WTC11 (cell line): Measurements from ENCODE around the gene PLEKHB1.

ENCODE experiments used
- CREB1 ChIP-seq: sonication (generic); formaldehyde crosslinking; IDR thresholded peaks from 2 replicates; pipeline ENCODE4 v1.8.0; 2023; ENCODE audit warnings: mild to moderate bottlenecking, missing genetic modification reagents
- CTCF ChIP-seq: fragments of 200-600 bp; IDR thresholded peaks from 2 replicates; pipeline ENCODE4 v1.8.0; 2022; ENCODE audit warnings: antibody characterized with exemption
- ESRRA ChIP-seq: sonication (generic); formaldehyde crosslinking; IDR thresholded peaks from 2 replicates; pipeline ENCODE4 v1.8.1; 2022; ENCODE audit warnings: mild to moderate bottlenecking, missing genetic modification reagents, borderline replicate concordance
- FOXJ3 ChIP-seq: sonication (generic); formaldehyde crosslinking; IDR thresholded peaks from 2 replicates; pipeline ENCODE4 v1.9.0; 2021; ENCODE audit warnings: missing genetic modification reagents, mild to moderate bottlenecking, borderline replicate concordance
- HMGA2 ChIP-seq: fragments of 250-450 bp; sonication (Bioruptor Pico); IDR thresholded peaks from 2 replicates; pipeline ENCODE4 v1.4.0; 2021; ENCODE audit warnings: mild to moderate bottlenecking, moderate library complexity
- KAT7 ChIP-seq: sonication (generic); formaldehyde crosslinking; IDR thresholded peaks from 2 replicates; pipeline ENCODE4 v1.8.1; 2023; ENCODE audit warnings: missing genetic modification reagents, mild to moderate bottlenecking, borderline replicate concordance
- NFATC4 ChIP-seq: fragments of 250-450 bp; sonication (Bioruptor Pico); IDR thresholded peaks from 2 replicates; pipeline ENCODE4 v1.9.0; 2021; ENCODE audit warnings: mild to moderate bottlenecking
- NR2C2 ChIP-seq: sonication (generic); formaldehyde crosslinking; IDR thresholded peaks from 2 replicates; pipeline ENCODE4 v1.8.0; 2022; ENCODE audit warnings: mild to moderate bottlenecking, missing genetic modification reagents
- TEAD1 ChIP-seq: sonication (generic); formaldehyde crosslinking; IDR thresholded peaks from 2 replicates; pipeline ENCODE4 v1.8.0; 2022; ENCODE audit warnings: mild to moderate bottlenecking, missing genetic modification reagents
- TEAD4 ChIP-seq: sonication (generic); formaldehyde crosslinking; IDR thresholded peaks from 2 replicates; pipeline ENCODE4 v1.8.0; 2022; ENCODE audit warnings: mild to moderate bottlenecking, missing genetic modification reagents
- TF ChIP-seq, protein P1 (sequence below): sonication (generic); formaldehyde crosslinking; IDR thresholded peaks from 2 replicates; pipeline ENCODE4 v1.8.0; 2022; ENCODE audit warnings: mild to moderate bottlenecking, missing genetic modification reagents
- TF ChIP-seq, protein P2 (sequence below): sonication (generic); formaldehyde crosslinking; IDR thresholded peaks from 2 replicates; pipeline ENCODE4 v1.8.0; 2023; ENCODE audit warnings: mild to moderate bottlenecking, missing genetic modification reagents
- TF ChIP-seq, protein P3 (sequence below): sonication (generic); formaldehyde crosslinking; IDR thresholded peaks from 2 replicates; pipeline ENCODE4 v1.8.1; 2023; ENCODE audit warnings: mild to moderate bottlenecking, missing genetic modification reagents, moderate library complexity
- TF ChIP-seq, protein P4 (sequence below): sonication (generic); formaldehyde crosslinking; IDR thresholded peaks from 2 replicates; pipeline ENCODE4 v1.8.1; 2023; ENCODE audit warnings: mild to moderate bottlenecking, missing genetic modification reagents

DNA sequence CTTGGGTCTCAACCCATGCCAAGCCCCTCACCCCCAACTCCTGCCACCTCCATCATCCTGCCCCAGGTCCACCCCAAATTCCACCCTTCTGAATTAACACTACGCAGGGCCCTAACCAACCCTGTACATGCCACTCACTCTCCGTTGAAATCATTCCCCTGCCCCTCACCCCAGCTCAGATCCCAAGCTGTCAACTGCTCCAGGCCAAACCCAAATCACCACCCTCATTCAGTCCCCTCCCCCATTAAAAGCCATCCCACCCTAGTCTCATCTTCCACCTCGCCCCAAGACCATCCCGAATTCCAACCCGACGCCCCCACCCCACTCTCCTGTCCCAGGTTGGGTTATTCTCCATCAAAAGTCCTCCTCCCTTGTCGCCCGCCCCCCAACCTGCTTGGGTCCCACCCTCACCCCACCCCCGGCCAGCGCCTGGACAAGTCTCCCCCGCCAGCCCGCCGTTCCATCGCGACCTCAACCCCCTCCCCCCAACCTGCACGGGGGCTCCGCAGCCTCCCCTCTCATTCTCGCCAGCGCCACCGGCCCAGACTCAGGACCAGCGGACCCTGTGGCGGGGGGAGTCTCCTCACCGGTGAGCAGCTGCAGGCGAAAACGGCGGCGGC lies 48.9 kb upstream of the PLEKHB1 start:
- no peak for TF ChIP-seq FOXJ3 (CRISPR knock-in tag)
- no peak for TF ChIP-seq TEAD1 (CRISPR knock-in tag)
- no peak for TF ChIP-seq CTCF
- TF ChIP-seq, protein P1, sequence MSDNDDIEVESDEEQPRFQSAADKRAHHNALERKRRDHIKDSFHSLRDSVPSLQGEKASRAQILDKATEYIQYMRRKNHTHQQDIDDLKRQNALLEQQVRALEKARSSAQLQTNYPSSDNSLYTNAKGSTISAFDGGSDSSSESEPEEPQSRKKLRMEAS: no peak
- TF ChIP-seq, protein P2, sequence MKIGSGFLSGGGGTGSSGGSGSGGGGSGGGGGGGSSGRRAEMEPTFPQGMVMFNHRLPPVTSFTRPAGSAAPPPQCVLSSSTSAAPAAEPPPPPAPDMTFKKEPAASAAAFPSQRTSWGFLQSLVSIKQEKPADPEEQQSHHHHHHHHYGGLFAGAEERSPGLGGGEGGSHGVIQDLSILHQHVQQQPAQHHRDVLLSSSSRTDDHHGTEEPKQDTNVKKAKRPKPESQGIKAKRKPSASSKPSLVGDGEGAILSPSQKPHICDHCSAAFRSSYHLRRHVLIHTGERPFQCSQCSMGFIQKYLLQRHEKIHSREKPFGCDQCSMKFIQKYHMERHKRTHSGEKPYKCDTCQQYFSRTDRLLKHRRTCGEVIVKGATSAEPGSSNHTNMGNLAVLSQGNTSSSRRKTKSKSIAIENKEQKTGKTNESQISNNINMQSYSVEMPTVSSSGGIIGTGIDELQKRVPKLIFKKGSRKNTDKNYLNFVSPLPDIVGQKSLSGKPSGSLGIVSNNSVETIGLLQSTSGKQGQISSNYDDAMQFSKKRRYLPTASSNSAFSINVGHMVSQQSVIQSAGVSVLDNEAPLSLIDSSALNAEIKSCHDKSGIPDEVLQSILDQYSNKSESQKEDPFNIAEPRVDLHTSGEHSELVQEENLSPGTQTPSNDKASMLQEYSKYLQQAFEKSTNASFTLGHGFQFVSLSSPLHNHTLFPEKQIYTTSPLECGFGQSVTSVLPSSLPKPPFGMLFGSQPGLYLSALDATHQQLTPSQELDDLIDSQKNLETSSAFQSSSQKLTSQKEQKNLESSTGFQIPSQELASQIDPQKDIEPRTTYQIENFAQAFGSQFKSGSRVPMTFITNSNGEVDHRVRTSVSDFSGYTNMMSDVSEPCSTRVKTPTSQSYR: no peak
- no peak for TF ChIP-seq TEAD4 (CRISPR knock-in tag)
- TF ChIP-seq HMGA2 (CRISPR knock-in tag): no peak
- TF ChIP-seq, protein P3, sequence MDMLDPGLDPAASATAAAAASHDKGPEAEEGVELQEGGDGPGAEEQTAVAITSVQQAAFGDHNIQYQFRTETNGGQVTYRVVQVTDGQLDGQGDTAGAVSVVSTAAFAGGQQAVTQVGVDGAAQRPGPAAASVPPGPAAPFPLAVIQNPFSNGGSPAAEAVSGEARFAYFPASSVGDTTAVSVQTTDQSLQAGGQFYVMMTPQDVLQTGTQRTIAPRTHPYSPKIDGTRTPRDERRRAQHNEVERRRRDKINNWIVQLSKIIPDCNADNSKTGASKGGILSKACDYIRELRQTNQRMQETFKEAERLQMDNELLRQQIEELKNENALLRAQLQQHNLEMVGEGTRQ: no peak
- TF ChIP-seq ESRRA: no peak
- TF ChIP-seq KAT7 (CRISPR knock-in tag): no peak
- TF ChIP-seq NR2C2 (CRISPR knock-in tag): no peak
- no peak for TF ChIP-seq NFATC4 (CRISPR knock-in tag)
- TF ChIP-seq, protein P4, sequence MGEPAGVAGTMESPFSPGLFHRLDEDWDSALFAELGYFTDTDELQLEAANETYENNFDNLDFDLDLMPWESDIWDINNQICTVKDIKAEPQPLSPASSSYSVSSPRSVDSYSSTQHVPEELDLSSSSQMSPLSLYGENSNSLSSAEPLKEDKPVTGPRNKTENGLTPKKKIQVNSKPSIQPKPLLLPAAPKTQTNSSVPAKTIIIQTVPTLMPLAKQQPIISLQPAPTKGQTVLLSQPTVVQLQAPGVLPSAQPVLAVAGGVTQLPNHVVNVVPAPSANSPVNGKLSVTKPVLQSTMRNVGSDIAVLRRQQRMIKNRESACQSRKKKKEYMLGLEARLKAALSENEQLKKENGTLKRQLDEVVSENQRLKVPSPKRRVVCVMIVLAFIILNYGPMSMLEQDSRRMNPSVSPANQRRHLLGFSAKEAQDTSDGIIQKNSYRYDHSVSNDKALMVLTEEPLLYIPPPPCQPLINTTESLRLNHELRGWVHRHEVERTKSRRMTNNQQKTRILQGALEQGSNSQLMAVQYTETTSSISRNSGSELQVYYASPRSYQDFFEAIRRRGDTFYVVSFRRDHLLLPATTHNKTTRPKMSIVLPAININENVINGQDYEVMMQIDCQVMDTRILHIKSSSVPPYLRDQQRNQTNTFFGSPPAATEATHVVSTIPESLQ (CRISPR knock-in tag): no peak
- no peak for TF ChIP-seq CREB1
